Heart left ventricle (tissue), 13 donors: ENCODE data around the gene TPPP3.

ENCODE experiments used
- POLR2A ChIP-seq, 2 donors: fragments of 450-650 bp; IDR thresholded peaks; one replicate each; pipeline ENCODE4 v1.6.1; 2017; ENCODE audit warnings: antibody characterized with exemption in 2 of 2, mild to moderate bottlenecking in 2 of 2, moderate library complexity in 2 of 2
- TF ChIP-seq, protein P1 (sequence below), 12 donors: fragments of 200-600 bp; sonication (generic) in 4 of 12; IDR thresholded peaks; one replicate each; pipeline versions ENCODE4 v1.5.0 to v1.8.0; 2018 to 2022; ENCODE audit warnings: antibody characterized with exemption in 12 of 12, mild to moderate bottlenecking in 5 of 12
- donor health status: ischemic (EF 13 %, LVEDD 7.1; RV severe dilation, severe dysfunction).
- donor health status: DM: no; HTN: yes; CAD: no.
- donor health status: DM: no; HTN: no; CAD: no.
- donor health status: ischemic (EF 25% LVEDD 6.9; RV normal size, moderate dysfunction).
- donor health status: ischemic (EF 25% LVEDD 5.7; RV mildly dilated, moderate dysfunction).
- donor health status: ischemic (EF 35%, LVEDD 5.7; RV mildly dilated, moderate dysfunction).
- donor health status: nonischemic (EF 11% LVEDD 7.7; RV severe dilation, severe dysfunction).
- donor health status: DM: yes; HTN: yes; CAD: no.
- donor health status: PGD.
- donor health status: ischemic (EF 29% LVEDD 5.4; RV normal size, mild dysfunction).
- donor health status: nonischemic (EF 23%, LVEDD 6.1; RV moderate dilation, normal function).

DNA sequence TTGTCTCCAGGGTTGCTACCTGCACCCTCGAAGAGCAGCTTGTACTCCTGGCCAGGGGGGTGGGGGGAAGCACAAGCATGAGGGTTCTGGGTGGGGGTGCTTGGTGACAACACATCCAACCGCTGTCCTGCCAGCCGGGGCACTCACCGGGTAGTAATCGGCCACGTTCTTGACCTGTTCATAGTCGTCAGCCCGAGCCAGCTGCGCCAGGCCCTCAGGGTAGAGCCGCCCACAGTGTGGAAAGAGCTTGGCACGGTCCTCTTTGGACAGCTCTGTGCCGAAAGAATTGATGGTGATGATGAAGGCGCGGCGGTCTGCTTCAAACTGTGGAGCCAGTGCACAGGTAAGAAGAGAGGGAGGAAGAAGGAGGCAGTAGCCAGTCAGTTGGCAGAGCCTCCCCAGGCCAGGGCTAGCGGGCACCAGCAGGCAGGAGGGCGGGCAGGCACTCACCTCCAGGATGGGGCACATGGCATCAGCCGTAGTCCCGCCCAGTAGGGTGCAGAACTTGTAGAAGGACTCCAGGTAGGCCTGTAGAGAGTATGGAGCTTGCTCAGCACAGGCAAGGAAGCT is 45.6 kb upstream of the TPPP3 start:
- TF ChIP-seq, protein P1, sequence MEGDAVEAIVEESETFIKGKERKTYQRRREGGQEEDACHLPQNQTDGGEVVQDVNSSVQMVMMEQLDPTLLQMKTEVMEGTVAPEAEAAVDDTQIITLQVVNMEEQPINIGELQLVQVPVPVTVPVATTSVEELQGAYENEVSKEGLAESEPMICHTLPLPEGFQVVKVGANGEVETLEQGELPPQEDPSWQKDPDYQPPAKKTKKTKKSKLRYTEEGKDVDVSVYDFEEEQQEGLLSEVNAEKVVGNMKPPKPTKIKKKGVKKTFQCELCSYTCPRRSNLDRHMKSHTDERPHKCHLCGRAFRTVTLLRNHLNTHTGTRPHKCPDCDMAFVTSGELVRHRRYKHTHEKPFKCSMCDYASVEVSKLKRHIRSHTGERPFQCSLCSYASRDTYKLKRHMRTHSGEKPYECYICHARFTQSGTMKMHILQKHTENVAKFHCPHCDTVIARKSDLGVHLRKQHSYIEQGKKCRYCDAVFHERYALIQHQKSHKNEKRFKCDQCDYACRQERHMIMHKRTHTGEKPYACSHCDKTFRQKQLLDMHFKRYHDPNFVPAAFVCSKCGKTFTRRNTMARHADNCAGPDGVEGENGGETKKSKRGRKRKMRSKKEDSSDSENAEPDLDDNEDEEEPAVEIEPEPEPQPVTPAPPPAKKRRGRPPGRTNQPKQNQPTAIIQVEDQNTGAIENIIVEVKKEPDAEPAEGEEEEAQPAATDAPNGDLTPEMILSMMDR (IDR thresholded peaks at IDR 0.05): no peak
- TF ChIP-seq POLR2A (IDR thresholded peaks at IDR 0.05): no peak
